ENCODE data around the gene RASSF5.

RASSF5 gene

DNA sequence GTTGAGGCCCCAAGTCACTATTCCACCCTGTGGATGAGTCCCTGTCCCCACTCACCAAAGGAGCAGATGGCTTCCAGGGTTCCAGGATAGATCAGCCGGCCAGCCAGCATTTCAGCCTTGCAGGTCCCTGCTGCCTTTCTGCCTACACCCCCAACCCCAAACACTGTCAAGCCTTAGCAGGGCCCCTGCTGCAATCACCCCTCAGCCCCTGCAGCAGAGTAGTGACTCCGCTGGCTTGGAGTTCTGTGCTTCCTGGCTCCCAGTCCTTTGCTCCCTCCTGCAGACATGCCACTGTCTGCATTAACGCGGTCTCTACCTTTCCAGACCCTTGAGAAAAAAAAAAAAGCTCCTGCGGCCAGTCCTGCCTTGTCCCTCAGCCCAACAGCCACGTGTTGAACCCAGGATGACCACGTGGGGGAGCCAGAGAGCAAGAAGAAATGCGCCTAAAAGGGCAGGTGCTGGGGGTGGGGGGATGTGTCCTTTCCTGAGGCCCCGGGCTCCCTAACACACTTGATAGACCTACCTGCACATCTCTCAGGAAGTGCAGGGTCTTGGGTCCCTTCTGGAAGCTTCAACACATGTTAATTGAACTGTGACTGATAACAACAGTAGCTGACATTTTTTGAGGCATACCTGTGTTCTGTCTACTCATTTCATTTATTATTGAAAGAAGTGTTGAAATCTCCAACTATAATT is 37.4 kb downstream of the RASSF5 start:
- Histone ChIP-seq H3K9ac (ENCODE audit: low read length) (no peak overlapping the region), H3K4me2 (ENCODE audit: low read depth, low read length) (peak overlapping the region; percentile 3; the same call in 1 of the 2 replicates)
- peak; percentile 73 for DNase-seq

DNA sequence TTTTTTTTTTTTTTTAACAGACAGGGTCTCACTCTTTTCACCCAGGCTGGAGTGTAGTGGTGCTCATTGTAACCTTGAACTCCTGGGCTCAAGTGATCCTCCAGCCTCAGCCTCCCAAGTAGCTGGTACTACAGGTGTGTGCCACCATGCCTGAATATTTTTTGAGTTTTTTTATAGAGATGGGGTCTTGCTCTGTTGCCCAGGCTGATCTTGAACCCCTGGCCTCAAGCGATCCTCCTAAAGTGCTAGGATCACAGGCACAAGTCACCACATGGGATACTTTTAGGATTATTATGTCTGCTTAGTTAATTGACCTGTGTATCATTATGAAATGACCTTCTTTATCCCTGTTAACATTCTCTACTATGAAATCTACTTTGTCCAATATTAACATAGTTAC is 38.0 kb downstream of the RASSF5 start:
- no peak for DNase-seq
- Histone ChIP-seq H3K4me1 (ENCODE audit: low read length) (0 out of 2 replicates have a peak, but pooled peaks cover 3% of the 10 kb centered on the region), H3K4me2 (ENCODE audit: low read depth, low read length) (no peak overlapping the region), H3F3A (ENCODE audit: insufficient read depth, low read length) (no peaks in the 10 kb centered on the region), H3K9me2 (replicated peaks; ENCODE audit: insufficient read depth, low read length) (no peaks in the 10 kb centered on the region), H3K9ac (ENCODE audit: low read length) (no peak overlapping the region), H2AFZ (ENCODE audit: low read length) (no peak overlapping the region), H3K27ac (ENCODE audit: low read length) (no peak overlapping the region), H4K20me1 (ENCODE audit: insufficient read depth, low read length) (no peaks in the 10 kb centered on the region), H3K36me3 (replicated peaks; ENCODE audit: insufficient read depth, low read length) (no peaks in the 10 kb centered on the region), H3K79me2 (ENCODE audit: low read length) (no peaks in the 10 kb centered on the region), H3K4me3 (ENCODE audit: low read length) (no peak overlapping the region), H3K9me3 (replicated peaks; ENCODE audit: insufficient read depth, low read length) (no peaks in the 10 kb centered on the region), H3K27me3 (replicated peaks; ENCODE audit: insufficient read depth, low read length) (no peaks in the 10 kb centered on the region)
- TF ChIP-seq EZH2phosphoT487 (IDR thresholded peaks at IDR 0.05; ENCODE audit: low read length) (no peak), EZH2 (optimal IDR thresholded peaks at IDR 0.05; ENCODE audit: low read depth, low read length) (no peak)
- TF ChIP-seq, protein P1, sequence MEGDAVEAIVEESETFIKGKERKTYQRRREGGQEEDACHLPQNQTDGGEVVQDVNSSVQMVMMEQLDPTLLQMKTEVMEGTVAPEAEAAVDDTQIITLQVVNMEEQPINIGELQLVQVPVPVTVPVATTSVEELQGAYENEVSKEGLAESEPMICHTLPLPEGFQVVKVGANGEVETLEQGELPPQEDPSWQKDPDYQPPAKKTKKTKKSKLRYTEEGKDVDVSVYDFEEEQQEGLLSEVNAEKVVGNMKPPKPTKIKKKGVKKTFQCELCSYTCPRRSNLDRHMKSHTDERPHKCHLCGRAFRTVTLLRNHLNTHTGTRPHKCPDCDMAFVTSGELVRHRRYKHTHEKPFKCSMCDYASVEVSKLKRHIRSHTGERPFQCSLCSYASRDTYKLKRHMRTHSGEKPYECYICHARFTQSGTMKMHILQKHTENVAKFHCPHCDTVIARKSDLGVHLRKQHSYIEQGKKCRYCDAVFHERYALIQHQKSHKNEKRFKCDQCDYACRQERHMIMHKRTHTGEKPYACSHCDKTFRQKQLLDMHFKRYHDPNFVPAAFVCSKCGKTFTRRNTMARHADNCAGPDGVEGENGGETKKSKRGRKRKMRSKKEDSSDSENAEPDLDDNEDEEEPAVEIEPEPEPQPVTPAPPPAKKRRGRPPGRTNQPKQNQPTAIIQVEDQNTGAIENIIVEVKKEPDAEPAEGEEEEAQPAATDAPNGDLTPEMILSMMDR (IDR thresholded peaks at IDR 0.05; ENCODE audit: low read length): no peak

More for the DNA sequence above, 37.4 kb downstream of the RASSF5 start:
- H3K4me3 ChIP-seq (ENCODE audit: low read length): no peak overlapping the region
- no peaks in the 10 kb centered on the region for H4K20me1 ChIP-seq (ENCODE audit: insufficient read depth, low read length)
- peak overlapping the region; percentile 2; the same call in 1 of the 2 replicates for H2AFZ ChIP-seq (ENCODE audit: low read length)
- no peak overlapping the region for H3K27ac ChIP-seq (ENCODE audit: low read length)
- H3K9me3 ChIP-seq (replicated peaks; ENCODE audit: insufficient read depth, low read length): no peaks in the 10 kb centered on the region
- H3F3A ChIP-seq (ENCODE audit: insufficient read depth, low read length): no peaks in the 10 kb centered on the region
- H3K27me3 ChIP-seq (replicated peaks; ENCODE audit: insufficient read depth, low read length): no peaks in the 10 kb centered on the region
- H3K79me2 ChIP-seq (ENCODE audit: low read length): no peaks in the 10 kb centered on the region
- no peaks in the 10 kb centered on the region for H3K36me3 ChIP-seq (replicated peaks; ENCODE audit: insufficient read depth, low read length)
- H3K9me2 ChIP-seq (replicated peaks; ENCODE audit: insufficient read depth, low read length): no peaks in the 10 kb centered on the region
- TF ChIP-seq, protein P1 (IDR thresholded peaks at IDR 0.05; ENCODE audit: low read length): peak; percentile 96
- no peak for TF ChIP-seq EZH2phosphoT487 (IDR thresholded peaks at IDR 0.05; ENCODE audit: low read length)
- H3K4me1 ChIP-seq (ENCODE audit: low read length): 0 out of 2 replicates have a peak, but pooled peaks cover 3% of the 10 kb centered on the region

DNA sequence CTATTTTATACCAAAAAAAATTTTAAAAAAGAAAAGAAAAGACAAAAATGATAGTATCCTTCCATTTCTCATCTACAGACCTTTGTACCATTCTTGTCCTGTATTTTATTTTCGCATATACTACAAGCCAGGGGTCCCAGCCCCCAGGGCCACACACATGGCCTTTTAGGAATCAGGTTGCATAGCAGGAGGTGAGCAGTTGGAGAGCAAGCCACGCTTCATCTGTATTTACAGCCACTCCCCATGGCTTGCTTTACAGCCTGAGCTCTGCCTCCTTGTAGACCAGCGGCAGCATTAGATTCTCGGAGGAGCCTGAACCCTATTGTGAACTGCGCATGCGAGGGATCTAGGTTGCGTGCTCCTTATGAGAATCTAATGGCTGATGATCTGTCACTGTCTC is 39.8 kb downstream of the RASSF5 start:
- no peak overlapping the region for H3K4me2 ChIP-seq (ENCODE audit: low read depth, low read length)
- H3K4me3 ChIP-seq (ENCODE audit: low read length): no peak overlapping the region
- no peaks in the 10 kb centered on the region for H3F3A ChIP-seq (ENCODE audit: insufficient read depth, low read length)
- TF ChIP-seq EZH2phosphoT487 (IDR thresholded peaks at IDR 0.05; ENCODE audit: low read length) (no peak), EZH2 (optimal IDR thresholded peaks at IDR 0.05; ENCODE audit: low read depth, low read length) (no peak)
- TF ChIP-seq, protein P1 (IDR thresholded peaks at IDR 0.05; ENCODE audit: low read length): no peak
- no peak for DNase-seq
- no peaks in the 10 kb centered on the region for H4K20me1 ChIP-seq (ENCODE audit: insufficient read depth, low read length)
- H3K9me2 ChIP-seq (replicated peaks; ENCODE audit: insufficient read depth, low read length): no peaks in the 10 kb centered on the region
- H2AFZ ChIP-seq (ENCODE audit: low read length): no peak overlapping the region
- 0 out of 2 replicates have a peak, but pooled peaks cover 3% of the 10 kb centered on the region for H3K4me1 ChIP-seq (ENCODE audit: low read length)
- no peaks in the 10 kb centered on the region for H3K9me3 ChIP-seq (replicated peaks; ENCODE audit: insufficient read depth, low read length)
- no peaks in the 10 kb centered on the region for H3K79me2 ChIP-seq (ENCODE audit: low read length)
- no peak overlapping the region for H3K9ac ChIP-seq (ENCODE audit: low read length)
- H3K27me3 ChIP-seq (replicated peaks; ENCODE audit: insufficient read depth, low read length): no peaks in the 10 kb centered on the region
- no peaks in the 10 kb centered on the region for H3K36me3 ChIP-seq (replicated peaks; ENCODE audit: insufficient read depth, low read length)
- H3K27ac ChIP-seq (ENCODE audit: low read length): no peak overlapping the region

All from MM.1S (cell line).